Aorta (tissue), 5 donors: ENCODE results near the gene GPAT2. TPM values are rescaled to one million over a fixed set of nuclear protein-coding genes. Genes with fewer than 3 reads are reported as not detected.
"Not testable (repeated sequence)": the region's sequence is repeated elsewhere in the genome, so short reads cannot be mapped to it uniquely, and the experiment has no call there.

Source experiments
- ATAC-seq: fragments of 200-7000 bp; cut with Tn5 transposase; one replicate; pipeline ENCODE4 v1.9.1; 2022; ENCODE audit warnings: moderate library complexity; ENCODE audit not compliant: low FRiP score
- DNase-seq, 2 donors: peaks; one replicate each; pipeline ENCODE4 v3.0.0-alpha.2; 2020
- H3K27ac ChIP-seq, 2 donors: one replicate each; pipeline ENCODE4 v1.5.1; 2013; ENCODE audit warnings: low read length in 2 of 2, mild to moderate bottlenecking in 2 of 2, moderate library complexity in 2 of 2, control low read depth in 1 of 2, inconsistent platforms in 1 of 2, low read depth in 1 of 2
- H3K27me3 ChIP-seq, 2 donors: one replicate each; pipeline ENCODE4 v1.6.1; 2013; ENCODE audit warnings: control low read depth in 1 of 2, low read length in 1 of 2, mild to moderate bottlenecking in 1 of 2, moderate library complexity in 1 of 2; ENCODE audit not compliant: insufficient read depth in 2 of 2, control insufficient read depth in 1 of 2
- H3K36me3 ChIP-seq, 2 donors: one replicate each; pipeline ENCODE4 v1.6.1; 2013; ENCODE audit warnings: control low read depth in 1 of 2, low read length in 1 of 2, mild to moderate bottlenecking in 1 of 2; ENCODE audit not compliant: insufficient read depth in 2 of 2, control insufficient read depth in 1 of 2
- H3K4me1 ChIP-seq, 2 donors: one replicate each; pipeline ENCODE4 v1.6.1; 2013; ENCODE audit warnings: low read length in 2 of 2, control low read depth in 1 of 2, mild to moderate bottlenecking in 1 of 2, moderate library complexity in 1 of 2; ENCODE audit not compliant: insufficient read depth in 2 of 2, control insufficient read depth in 1 of 2
- H3K4me3 ChIP-seq, 2 donors: one replicate each; pipeline ENCODE4 v1.5.1; 2013; ENCODE audit warnings: low read length in 2 of 2, control low read depth in 1 of 2, mild to moderate bottlenecking in 1 of 2
- H3K9me3 ChIP-seq: one replicate; pipeline ENCODE4 v1.6.1; 2013; ENCODE audit warnings: mild to moderate bottlenecking, low read length; ENCODE audit not compliant: control insufficient read depth
- WGBS, 2 donors: extraction: QIAGEN DNeasy Blood & Tissue Kit; methylation state at CpG; one replicate each; pipeline ENCODE4 v1.1.7; 2013; 5-methylcytosine and 5-hydroxymethylcytosine counted together
- intact Hi-C, 2 donors: fragments of 100-400 bp; cut with DNase I; formaldehyde crosslinking; loops; one replicate each; pipeline versions ENCODE4 v1.14.2 to v1.15.0; 2022
- polyA plus RNA-seq, 2 donors: library from polyadenylated mRNA; stranded (reverse); fragments of 200-250 nt; gene quantifications; one replicate each; pipeline ENCODE4 v1.2.3, GENCODE V29; 2013
- total RNA-seq, 2 donors: library from RNA; stranded (reverse); fragmentation: NEBNext Ultra II Directional; extraction: Animal tissue kit (Norgen Biotek cat#: 25700); gene quantifications; one replicate each; pipeline ENCODE4 v1.2.1, GENCODE V29; 2021
- donor health status: healthy with polysubstance abuse.
- donor health status: Bipolar disorder and iron deficiency.
- donor health status: DM: no; HTN: no; CAD: no.
- donor health status: DM: no; HTN: no; CAD: no.
- donor health status: DM: yes; HTN: yes; CAD: no.

Gene GPAT2
- total and polyA plus RNA-seq, 4 donors = 0.38 to 16.2 (median 4.2) TPM

DNA sequence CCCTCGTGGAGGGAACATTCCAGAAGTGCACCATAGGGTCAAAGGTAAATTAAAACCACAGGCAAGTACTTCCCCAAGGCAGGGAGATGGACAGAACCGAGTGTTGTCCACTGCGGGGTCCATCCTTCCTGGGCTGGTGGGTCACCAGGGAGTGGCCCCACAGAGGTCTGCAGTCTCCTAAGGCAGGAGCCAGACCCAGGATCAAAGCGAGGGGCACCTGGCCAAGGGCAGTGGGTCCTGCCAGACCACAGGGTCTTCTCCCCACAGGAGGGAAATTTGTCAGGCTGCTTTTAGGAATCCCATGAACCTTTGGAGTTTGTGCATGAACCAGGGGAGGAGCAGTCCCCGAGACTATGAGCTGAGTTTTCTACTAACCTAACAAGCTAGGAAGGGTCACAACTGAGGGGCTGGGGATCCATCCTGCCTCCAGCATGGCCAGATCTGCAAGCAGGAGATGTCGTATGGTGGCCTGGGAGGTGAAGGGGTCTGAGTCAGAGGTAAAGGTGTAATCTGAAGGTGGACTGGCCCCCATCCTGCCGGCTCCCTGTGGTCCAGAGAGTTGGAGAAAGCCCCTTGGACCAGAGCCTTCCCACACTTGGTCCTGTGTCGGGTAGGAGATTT, 26.6 kb upstream of the GPAT2 start:
- ATAC-seq, H3K4me1 ChIP-seq, DNase-seq, H3K4me3 ChIP-seq, H3K27ac ChIP-seq, H3K9me3 ChIP-seq, H3K36me3 ChIP-seq, H3K27me3 ChIP-seq: not testable (repeated sequence)
- WGBS, 2 donors = 79 to 83% methylated on average over 5 to 8 of the region's 8 CpGs
- intact Hi-C loops = loop anchor here in 1 of 2 donors (10.0 kb wide), 2 partner anchors 113 to 1633 kb away; no protein-coding TSS in a partner anchor

DNA sequence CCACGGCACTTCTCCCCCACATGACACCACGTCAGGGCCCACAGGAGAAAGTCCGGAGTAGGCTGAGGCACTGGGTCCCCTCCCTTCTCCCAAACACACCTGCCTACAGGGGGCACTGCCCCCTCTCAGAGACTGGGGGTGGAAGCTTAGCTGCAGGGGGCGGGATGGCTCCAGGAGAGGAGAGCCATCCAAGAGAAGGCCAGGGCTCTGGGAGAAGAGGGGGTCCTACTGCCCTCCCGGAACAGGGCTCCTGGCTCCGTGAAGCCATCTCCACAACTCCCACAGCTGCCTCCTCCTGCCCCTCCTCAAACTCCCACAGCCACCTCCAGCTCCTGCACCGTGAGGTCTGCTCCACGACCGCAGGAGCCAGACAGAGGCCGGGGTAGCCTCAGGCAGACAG, 25.6 kb upstream of the GPAT2 start:
- H3K4me1 ChIP-seq, H3K27me3 ChIP-seq, H3K4me3 ChIP-seq, H3K9me3 ChIP-seq, DNase-seq, H3K27ac ChIP-seq, H3K36me3 ChIP-seq, ATAC-seq: not testable (repeated sequence)
- 75 to 77% methylated on average over 7 to 8 of the region's 10 CpGs for WGBS, 2 donors
- intact Hi-C loops = loop anchor here in 1 of 2 donors (10.0 kb wide), 2 partner anchors 114 to 1634 kb away; no protein-coding TSS in a partner anchor

DNA sequence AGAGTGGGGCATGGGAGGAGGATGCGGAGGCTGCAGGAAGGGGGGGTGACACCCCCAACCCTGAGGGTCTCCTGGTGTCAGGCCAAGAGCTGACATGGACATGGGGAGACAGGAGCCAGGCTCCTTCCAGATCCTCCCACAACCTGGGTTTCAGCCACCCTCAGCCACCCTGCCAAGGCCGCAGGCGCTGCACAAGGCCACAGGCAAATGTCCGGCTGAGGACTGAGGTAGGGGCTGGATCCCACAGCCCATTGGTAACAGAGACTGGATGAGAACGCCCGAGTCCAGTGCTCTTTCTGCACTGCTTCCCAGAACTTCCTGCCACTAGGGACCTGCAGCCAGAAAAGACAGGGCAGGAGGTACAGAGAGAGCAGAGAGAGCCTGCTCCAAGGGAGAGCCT, 24.7 kb upstream of the GPAT2 start:
- H3K27me3 ChIP-seq, ATAC-seq, H3K9me3 ChIP-seq, H3K4me1 ChIP-seq, H3K27ac ChIP-seq, DNase-seq, H3K4me3 ChIP-seq, H3K36me3 ChIP-seq, intact Hi-C loops: not testable (repeated sequence)
- 79% methylated on average over 5 of the region's 6 CpGs; no CpG with 5 or more reads in 1 of the 2 donors for WGBS, 2 donors

DNA sequence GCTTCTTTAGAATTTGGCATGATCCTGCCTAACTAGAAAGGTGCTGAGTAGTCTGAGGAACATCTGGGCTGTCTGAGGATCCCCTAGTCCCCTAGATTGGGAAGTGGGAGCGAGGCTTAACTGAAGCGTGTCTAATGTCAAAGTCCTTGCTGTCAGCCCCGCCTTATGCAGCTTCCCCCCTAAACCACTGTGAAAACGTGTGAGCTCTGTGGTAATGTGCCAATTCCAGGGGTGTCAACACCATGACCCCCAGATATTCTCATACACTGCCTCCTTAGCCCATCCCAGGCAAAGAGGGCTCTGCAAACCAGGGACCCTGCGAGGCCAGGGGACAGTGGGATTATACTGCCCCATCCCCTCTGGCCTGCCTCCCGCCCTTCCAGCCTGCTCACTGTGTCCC, 21.1 kb upstream of the GPAT2 start:
- intact Hi-C loops, H3K4me3 ChIP-seq, ATAC-seq: not testable (repeated sequence)

DNA sequence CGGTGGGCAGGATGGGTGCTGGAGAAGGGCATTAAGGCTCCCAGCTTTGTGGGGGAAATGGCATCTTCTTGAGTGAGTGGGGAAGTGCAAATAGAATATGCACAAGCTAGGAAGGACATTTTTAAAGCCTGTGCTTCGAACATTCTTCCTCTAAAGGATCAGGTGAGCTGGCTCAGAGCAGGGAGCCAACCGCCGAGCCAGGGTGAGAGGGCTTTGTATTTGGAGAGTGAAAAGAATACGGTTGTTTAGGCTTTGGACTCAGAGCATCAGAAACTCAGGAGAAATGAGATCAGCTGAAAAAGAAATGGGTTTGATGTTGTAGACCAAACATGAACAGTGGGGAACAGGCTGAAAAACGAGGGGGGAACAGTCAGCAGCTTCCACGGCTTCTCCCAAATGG, 19.8 kb upstream of the GPAT2 start:
- WGBS, 2 donors = 87 to 89% methylated on average over 5 to 6 of the region's 7 CpGs
- H3K36me3 ChIP-seq, H3K4me3 ChIP-seq, H3K27ac ChIP-seq, H3K27me3 ChIP-seq, ATAC-seq, intact Hi-C loops, H3K4me1 ChIP-seq, DNase-seq, H3K9me3 ChIP-seq: not testable (repeated sequence)

More for the DNA sequence above, 21.1 kb upstream of the GPAT2 start:
- DNase-seq, H3K4me1 ChIP-seq, H3K36me3 ChIP-seq, H3K27me3 ChIP-seq, H3K9me3 ChIP-seq, H3K27ac ChIP-seq: not testable (repeated sequence)
- 62 to 86% methylated on average over 2 to 3 of the region's 6 CpGs for WGBS, 2 donors

DNA sequence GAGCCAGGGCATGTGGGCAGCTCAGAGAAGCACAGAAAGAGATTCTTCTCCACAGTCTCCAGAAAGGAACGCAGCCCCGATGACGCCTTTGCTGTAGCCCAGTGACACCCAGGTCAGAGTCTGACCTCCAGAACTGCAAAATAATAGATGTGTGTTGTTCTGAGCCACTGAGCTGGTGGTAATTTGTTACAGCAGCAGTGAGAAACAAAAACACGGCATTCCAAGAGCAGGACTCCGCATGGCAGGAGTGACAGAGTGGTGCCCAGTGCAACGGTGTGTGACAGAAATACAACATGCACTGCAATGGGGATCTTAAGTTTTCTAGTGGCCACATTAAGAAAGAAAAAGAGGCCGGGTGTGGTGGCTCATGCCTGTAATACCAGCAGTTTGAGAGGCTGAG, 18.7 kb upstream of the GPAT2 start:
- H3K36me3 ChIP-seq, H3K4me3 ChIP-seq, ATAC-seq, H3K4me1 ChIP-seq, intact Hi-C loops, H3K9me3 ChIP-seq, H3K27me3 ChIP-seq, H3K27ac ChIP-seq, DNase-seq: not testable (repeated sequence)
- WGBS, 2 donors = 46 to 52% methylated on average over 7 of the region's 7 CpGs

DNA sequence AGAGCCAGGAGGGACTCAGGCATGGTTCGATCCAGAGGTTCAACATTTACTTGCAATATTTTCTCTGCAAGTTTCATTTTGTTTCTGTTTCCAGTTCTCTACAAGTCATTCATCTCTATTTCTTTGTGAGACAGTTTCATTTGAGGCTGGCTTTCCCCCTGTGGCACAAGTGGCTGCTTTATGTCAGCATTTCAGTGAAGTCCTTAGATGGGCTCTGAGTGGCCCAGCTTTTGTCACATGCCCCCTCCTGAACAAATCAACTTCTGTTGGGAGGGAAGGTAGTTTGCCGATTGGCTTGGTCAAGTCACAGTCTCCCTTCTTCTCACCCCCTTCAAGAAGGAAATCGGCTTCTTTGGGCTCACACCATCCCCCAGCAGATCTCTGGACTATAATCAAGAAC, 17.9 kb upstream of the GPAT2 start:
- H3K9me3 ChIP-seq, H3K27ac ChIP-seq, H3K4me1 ChIP-seq, ATAC-seq, H3K4me3 ChIP-seq, intact Hi-C loops, DNase-seq, H3K36me3 ChIP-seq, H3K27me3 ChIP-seq: not testable (repeated sequence)
- WGBS, 2 donors = 83 to 96% methylated on average over 2 of the region's 3 CpGs

DNA sequence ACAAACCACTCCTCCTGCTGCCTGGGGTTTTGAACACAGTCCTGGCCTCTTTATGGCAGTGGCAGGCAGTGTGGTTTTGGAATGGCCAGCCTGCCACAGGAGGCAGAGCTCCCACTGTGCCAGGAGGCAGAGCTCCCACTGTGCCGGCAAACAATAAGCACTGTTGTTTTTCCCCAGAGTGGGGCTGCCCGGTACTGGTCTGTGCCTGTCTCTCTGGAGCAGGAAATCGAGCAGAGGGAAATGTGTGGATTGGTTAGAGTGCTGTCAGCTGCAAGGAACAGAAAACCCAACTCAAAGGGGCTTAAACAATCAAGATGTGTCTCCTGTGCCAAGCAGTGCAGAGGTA, 15.2 kb upstream of the GPAT2 start:
- peak; percentile 5 for ATAC-seq
- H3K4me3 ChIP-seq, H3K27me3 ChIP-seq, intact Hi-C loops, H3K36me3 ChIP-seq, DNase-seq, H3K4me1 ChIP-seq, H3K27ac ChIP-seq, H3K9me3 ChIP-seq: not testable (repeated sequence)
- no CpG with 5 or more reads among the region's 3 CpGs for WGBS, 2 donors

DNA sequence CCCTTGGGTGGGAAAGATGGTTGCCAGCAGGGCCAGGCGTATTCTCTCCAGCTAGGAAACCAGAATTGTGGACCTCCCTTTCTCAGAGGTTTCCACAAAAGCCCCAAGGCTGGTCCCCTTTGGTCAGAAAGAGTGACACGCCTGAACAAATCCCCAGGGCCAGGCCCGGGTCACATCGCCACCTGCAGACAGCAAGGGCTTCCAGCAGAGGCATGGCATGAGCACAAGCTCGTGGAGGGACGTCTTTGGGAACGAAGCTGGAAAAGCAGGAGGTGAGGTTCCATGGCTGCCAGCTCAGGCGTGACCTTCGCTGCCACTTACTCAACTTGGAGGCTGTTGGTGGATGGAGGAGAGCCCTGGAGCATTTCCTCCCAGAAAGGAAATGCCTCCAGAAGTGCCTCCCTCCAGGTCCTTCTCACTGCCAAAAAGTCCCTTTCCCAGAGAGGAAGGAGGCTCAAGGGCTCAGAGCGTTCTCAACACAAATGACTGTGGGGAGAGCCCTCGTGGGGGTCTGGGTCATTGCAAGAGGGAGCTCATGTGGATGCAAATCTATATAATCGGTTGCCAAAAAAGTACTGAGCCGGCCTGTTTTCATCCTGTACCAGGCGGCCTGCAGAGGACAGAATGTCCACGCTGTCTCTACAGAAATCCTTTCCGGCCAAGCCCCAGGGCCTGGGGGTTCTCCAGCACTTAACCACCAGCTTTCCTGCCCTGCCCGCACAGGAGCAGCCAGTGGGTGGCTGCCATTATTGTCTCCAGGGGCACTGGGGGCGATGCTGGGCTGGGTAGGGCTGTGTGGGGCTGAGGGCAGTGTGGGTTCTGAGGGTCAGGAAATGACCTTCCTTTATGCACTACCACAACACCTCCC, 14.6 kb upstream of the GPAT2 start:
- H3K4me3 ChIP-seq, DNase-seq, H3K36me3 ChIP-seq, H3K9me3 ChIP-seq, H3K27me3 ChIP-seq, H3K27ac ChIP-seq, H3K4me1 ChIP-seq, intact Hi-C loops: not testable (repeated sequence)
- peak; percentile 65 for ATAC-seq
- WGBS, 2 donors = 39 to 53% methylated on average over 8 to 11 of the region's 18 CpGs
